Activated CD4-positive, alpha-beta memory T cell treated with anti-CD3 and anti-CD28 coated beads for 36 hours (primary cell): ENCODE results near the gene C1orf210. TPM values are rescaled to one million over a fixed set of nuclear protein-coding genes. Genes with fewer than 3 reads are reported as not detected.

ENCODE experiments used
- CTCF ChIA-PET: fragments of 350-600 bp; sonication (Branson Sonifier 250); formaldehyde crosslinking; loops from one replicate; lab custom pipeline; 2021; ENCODE audit warnings: antibody characterized with exemption, inconsistent platforms; lab: Charles Lee
- POLR2A ChIA-PET: fragments of 350-600 bp; sonication (Branson Sonifier 250); formaldehyde crosslinking; loops from one replicate; lab custom pipeline; 2021; ENCODE audit warnings: antibody characterized with exemption; lab: Charles Lee
- DNase-seq: peaks from one replicate; pipeline ENCODE4 v3.0.0-alpha.2; 2020
- H3K27ac Mint-ChIP-seq: one replicate; pipeline ENCODE4 v1.8.0; 2021; ENCODE audit warnings: mixed read lengths
- H3K27me3 Mint-ChIP-seq: one replicate; pipeline ENCODE4 v1.8.0; 2021; ENCODE audit warnings: mixed read lengths
- H3K36me3 Mint-ChIP-seq: one replicate; pipeline ENCODE4 v1.8.0; 2021; ENCODE audit warnings: mixed read lengths
- H3K4me1 Mint-ChIP-seq: one replicate; pipeline ENCODE4 v1.8.0; 2021; ENCODE audit warnings: low read depth, mixed read lengths
- H3K4me3 Mint-ChIP-seq: one replicate; pipeline ENCODE4 v1.8.0; 2021; ENCODE audit warnings: mild to moderate bottlenecking, mixed read lengths
- H3K9me3 Mint-ChIP-seq: one replicate; pipeline ENCODE4 v1.8.0; 2021; ENCODE audit warnings: mixed read lengths
- intact Hi-C: fragments of 100-400 bp; cut with micrococcal nuclease; formaldehyde crosslinking; loops from one replicate; pipeline ENCODE4 v1.15.1; 2023
- total RNA-seq, 2 experiments: library from RNA; stranded (reverse); gene quantifications; one replicate each; pipeline ENCODE4 v1.2.3, GENCODE V29; 2021

Gene C1orf210
- total RNA-seq, 2 experiments from 2014 or later: not detected

DNA sequence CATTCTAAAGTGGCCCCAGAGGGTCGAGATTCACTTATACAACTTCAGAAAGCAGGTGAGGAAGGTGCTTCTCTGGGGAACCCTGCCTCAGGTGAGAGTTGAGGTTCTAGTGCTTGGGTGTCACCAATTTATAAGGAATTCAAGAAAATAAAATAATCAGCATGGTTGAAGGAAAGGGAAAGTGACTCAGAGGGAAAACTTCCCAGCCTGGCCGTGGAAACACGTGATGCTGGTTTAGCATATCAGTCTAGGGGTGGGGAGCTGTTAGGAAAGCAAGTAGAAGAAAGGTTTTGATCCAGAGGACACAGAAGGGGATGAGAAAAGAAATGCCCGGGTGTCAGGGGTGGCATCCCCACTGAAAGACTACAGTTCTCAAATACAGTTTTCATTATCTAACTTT is 53.3 kb downstream of the C1orf210 start:
- H3K9me3 Mint-ChIP-seq: no peaks in the 10 kb centered on the region
- H3K36me3 Mint-ChIP-seq: no peaks in the 10 kb centered on the region
- no peak for DNase-seq
- H3K27ac Mint-ChIP-seq: no peak overlapping the region
- ChIA-PET CTCF (interaction anchor here (1.2 to 3.1 kb wide), 2 partner anchors 13 to 182 kb away, joined by 3 to 14 read pairs; no protein-coding TSS in a partner anchor), POLR2A (no interaction called here)
- H3K4me3 Mint-ChIP-seq: no peak overlapping the region
- H3K27me3 Mint-ChIP-seq: peaks cover 1% of the 10 kb centered on the region
- intact Hi-C loops: no loop called here
- no peaks in the 10 kb centered on the region for H3K4me1 Mint-ChIP-seq

Other genes starting within 250 kb of the C1orf210 start
- gene EBNA1BP2, start 113.3 kb downstream of the C1orf210 start, total RNA-seq: 100 to 1,000 TPM in 1 of 2 experiments, 10 to 100 TPM in 1; 97.5 to 104 TPM
- gene CFAP57, start 113.3 kb downstream of the C1orf210 start, total RNA-seq: under 1 TPM in 1 of 2 experiments, not detected in 1; 0.43 TPM
- gene TMEM125, start 15.6 kb downstream of the C1orf210 start, total RNA-seq: under 1 TPM in 1 of 2 experiments, not detected in 1; 0.12 TPM
- not detected for gene TIE1, start 15.4 kb upstream of the C1orf210 start, total RNA-seq
- not detected for gene MPL, start 52.2 kb upstream of the C1orf210 start, total RNA-seq
- 100 to 1,000 TPM; 152 to 155 TPM for gene CDC20, start 73.4 kb upstream of the C1orf210 start, total RNA-seq
- gene ELOVL1, start 82.4 kb upstream of the C1orf210 start, total RNA-seq: 10 to 100 TPM; 63.4 to 64.7 TPM
- 10 to 100 TPM; 38.9 to 39.4 TPM for gene MED8, start 104.2 kb upstream of the C1orf210 start, total RNA-seq
- gene SZT2, start 104.3 kb upstream of the C1orf210 start, total RNA-seq: 10 to 100 TPM; 27.3 to 37.6 TPM
- gene HYI, start 168.3 kb upstream of the C1orf210 start, total RNA-seq: 10 to 100 TPM; 11.9 to 13.9 TPM
- 1 to 10 TPM; 2.4 to 2.8 TPM for gene PTPRF, start 245.3 kb upstream of the C1orf210 start, total RNA-seq